Stimulated activated naive CD8-positive, alpha-beta T cell treated with anti-CD3 and anti-CD28 coated beads, Interleukin-15, amount 100 ng/mL, for 72 hours (primary cell): ENCODE measurements around the gene GBA3.

ENCODE experiments used
- ATAC-seq: fragments of 150-1000 bp; cut with Tn5 transposase; 2 replicates; pipeline ENCODE4 v1.10.0; 2021; ENCODE audit warnings: mild to moderate bottlenecking, moderate library complexity
- DNase-seq, 2 donors: peaks; one replicate each; pipeline ENCODE4 v3.0.0; 2021 to 2022
- H3K27ac Mint-ChIP-seq, 2 donors: one replicate each; pipeline ENCODE4 v1.8.0; 2022; ENCODE audit warnings: mild to moderate bottlenecking in 2 of 2, mixed read lengths in 2 of 2, moderate library complexity in 2 of 2
- H3K27me3 Mint-ChIP-seq: one replicate; pipeline ENCODE4 v1.8.0; 2022; ENCODE audit warnings: mixed read lengths
- H3K4me1 Mint-ChIP-seq: one replicate; pipeline ENCODE4 v1.8.0; 2022; ENCODE audit warnings: mild to moderate bottlenecking, mixed read lengths
- H3K4me3 Mint-ChIP-seq, 2 donors: one replicate each; pipeline ENCODE4 v1.8.0; 2022; ENCODE audit warnings: mild to moderate bottlenecking in 2 of 2, mixed read lengths in 2 of 2, moderate library complexity in 1 of 2
- H3K9me3 Mint-ChIP-seq, 2 donors: one replicate each; pipeline ENCODE4 v1.8.0; 2022; ENCODE audit warnings: mixed read lengths in 2 of 2

GBA3 gene

DNA sequence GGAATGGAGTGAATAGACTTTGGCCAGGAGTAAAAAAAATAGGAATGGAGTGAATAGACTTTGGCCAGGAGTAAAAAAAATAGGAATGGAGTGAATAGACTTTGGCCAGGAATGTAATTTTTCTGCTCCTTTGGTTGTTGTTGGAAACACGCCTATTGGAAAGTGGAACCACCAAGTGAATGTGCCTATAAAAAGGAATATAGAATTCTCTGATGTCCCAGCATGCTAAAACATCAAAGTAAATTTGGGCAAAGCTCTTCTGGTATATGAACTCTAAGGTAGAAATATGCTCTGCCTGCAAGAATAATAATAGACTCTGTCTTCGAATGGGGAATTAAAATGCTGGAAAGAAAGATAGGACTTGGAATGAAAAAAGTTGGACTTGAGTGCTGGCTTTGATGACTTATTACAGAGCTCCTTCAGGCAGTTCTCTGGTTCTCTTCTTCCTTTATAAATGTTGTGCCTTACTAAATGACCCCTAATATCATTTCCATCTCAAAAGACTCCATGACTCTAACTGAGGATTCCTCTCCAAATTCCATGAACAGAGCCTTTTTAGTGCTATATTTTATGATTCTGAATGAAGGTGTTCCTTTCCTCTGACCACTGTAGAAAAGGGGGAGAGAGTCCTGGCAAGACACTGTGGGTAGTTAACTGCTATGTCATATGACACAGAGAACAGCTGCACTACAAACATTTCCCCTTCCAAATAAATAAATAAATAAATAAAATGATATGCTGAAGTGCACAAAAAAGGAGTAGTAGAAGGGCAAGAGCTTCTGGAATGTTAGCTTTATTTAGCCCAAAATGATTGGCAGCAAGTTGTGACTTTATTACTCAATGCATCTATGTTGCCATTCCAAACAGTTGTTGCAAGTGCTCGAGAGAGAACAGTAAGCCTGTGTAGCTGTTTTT is 13.5 kb upstream of the GBA3 start:
- peaks cover 39% of the 10 kb centered on the region for H3K4me1 Mint-ChIP-seq
- no peaks in the 10 kb centered on the region for H3K27me3 Mint-ChIP-seq
- no peak overlapping the region for H3K4me3 Mint-ChIP-seq
- no peak for ATAC-seq
- no peaks in the 10 kb centered on the region for H3K9me3 Mint-ChIP-seq
- H3K27ac Mint-ChIP-seq = no peak overlapping the region
- no peak for DNase-seq

GRCh38 chr4:22680065-22680642 is 12.6 kb upstream of the GBA3 start:
- H3K27ac Mint-ChIP-seq = no peak overlapping the region
- DNase-seq = no peak

GRCh38 chr4:22683726-22684125 is 9.0 kb upstream of the GBA3 start:
- ATAC-seq (no peak), DNase-seq (no peak)
- H3K27ac Mint-ChIP-seq = no peak overlapping the region
- peaks cover 13% of the 10 kb centered on the region for H3K4me1 Mint-ChIP-seq
- no peaks in the 10 kb centered on the region for H3K9me3 Mint-ChIP-seq
- H3K27me3 Mint-ChIP-seq = no peaks in the 10 kb centered on the region
- no peak overlapping the region for H3K4me3 Mint-ChIP-seq

More at GRCh38 chr4:22680065-22680642, 12.6 kb upstream of the GBA3 start:
- no peak for ATAC-seq
- Mint-ChIP-seq H3K27me3 (no peaks in the 10 kb centered on the region), H3K9me3 (no peaks in the 10 kb centered on the region), H3K4me1 (peaks cover 32% of the 10 kb centered on the region), H3K4me3 (no peak overlapping the region)

DNA sequence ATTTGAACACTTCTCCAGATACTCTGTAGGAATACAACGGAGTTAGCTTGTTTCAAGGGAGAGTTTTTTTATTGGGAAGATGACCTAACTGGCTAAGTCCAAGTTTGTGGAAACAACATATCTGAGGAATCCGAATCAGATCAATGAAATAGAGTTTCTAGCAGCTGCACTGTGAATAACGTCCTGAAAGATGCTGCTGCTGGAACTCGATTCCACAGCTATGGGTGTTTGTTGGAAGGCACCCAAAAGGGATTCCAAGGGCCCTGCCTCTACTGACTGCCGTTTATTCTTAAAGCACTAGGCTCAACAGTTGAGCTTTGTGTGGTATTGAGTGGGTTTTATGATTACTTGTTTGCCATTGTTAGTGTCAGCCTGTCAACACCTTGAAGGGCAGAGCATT is 6.6 kb upstream of the GBA3 start:
- H3K4me1 Mint-ChIP-seq = peaks cover 8% of the 10 kb centered on the region
- no peak for ATAC-seq

GRCh38 chr4:22688236-22688635 is 4.5 kb upstream of the GBA3 start:
- DNase-seq (no peak), ATAC-seq (no peak)
- Mint-ChIP-seq H3K27ac (no peak overlapping the region), H3K9me3 (no peaks in the 10 kb centered on the region), H3K27me3 (no peaks in the 10 kb centered on the region), H3K4me3 (no peak overlapping the region), H3K4me1 (peaks cover 8% of the 10 kb centered on the region)

More for the DNA sequence above, 6.6 kb upstream of the GBA3 start:
- Mint-ChIP-seq H3K4me3 (no peak overlapping the region), H3K9me3 (no peaks in the 10 kb centered on the region), H3K27me3 (no peaks in the 10 kb centered on the region), H3K27ac (no peak overlapping the region)
- no peak for DNase-seq

- ATAC-seq (no peak), DNase-seq (no peak)
- Mint-ChIP-seq H3K9me3 (no peaks in the 10 kb centered on the region), H3K4me3 (no peak overlapping the region), H3K4me1 (peaks cover 8% of the 10 kb centered on the region), H3K27me3 (no peaks in the 10 kb centered on the region), H3K27ac (no peak overlapping the region)
Measured at GRCh38 chr4:22689428-22689827, 3.3 kb upstream of the GBA3 start.

DNA sequence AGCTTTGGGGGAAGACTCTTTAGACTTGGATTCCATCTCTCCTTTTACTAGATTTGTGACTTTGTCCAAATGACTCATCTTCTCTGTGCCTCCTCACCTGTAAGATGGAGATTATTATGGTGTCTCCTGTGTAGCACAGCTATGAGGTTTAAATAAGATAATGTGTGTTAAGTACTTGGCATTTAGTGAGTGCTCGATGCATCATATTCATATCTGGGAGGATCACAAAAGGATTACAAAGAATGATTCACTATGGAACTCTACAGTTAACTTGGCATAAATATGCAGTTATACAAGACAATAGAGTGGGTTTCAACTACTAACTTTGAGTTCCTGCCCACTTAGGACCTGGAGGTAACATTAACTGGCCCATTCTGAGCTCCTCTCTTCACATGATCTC is 2.3 kb downstream of the GBA3 start:
- no peak for DNase-seq
- Mint-ChIP-seq H3K9me3 (peaks cover 2 to 4% of the 10 kb centered on the region in 2 donors), H3K4me1 (no peaks in the 10 kb centered on the region), H3K27ac (no peak overlapping the region), H3K4me3 (no peak overlapping the region), H3K27me3 (no peaks in the 10 kb centered on the region)
- ATAC-seq = no peak

GRCh38 chr4:22695917-22696316 is 3.2 kb downstream of the GBA3 start:
- Mint-ChIP-seq H3K27ac (no peak overlapping the region), H3K4me3 (no peak overlapping the region), H3K4me1 (no peaks in the 10 kb centered on the region), H3K9me3 (peaks cover 10 to 11% of the 10 kb centered on the region in 2 donors), H3K27me3 (no peaks in the 10 kb centered on the region)
- DNase-seq (no peak), ATAC-seq (no peak)

DNA sequence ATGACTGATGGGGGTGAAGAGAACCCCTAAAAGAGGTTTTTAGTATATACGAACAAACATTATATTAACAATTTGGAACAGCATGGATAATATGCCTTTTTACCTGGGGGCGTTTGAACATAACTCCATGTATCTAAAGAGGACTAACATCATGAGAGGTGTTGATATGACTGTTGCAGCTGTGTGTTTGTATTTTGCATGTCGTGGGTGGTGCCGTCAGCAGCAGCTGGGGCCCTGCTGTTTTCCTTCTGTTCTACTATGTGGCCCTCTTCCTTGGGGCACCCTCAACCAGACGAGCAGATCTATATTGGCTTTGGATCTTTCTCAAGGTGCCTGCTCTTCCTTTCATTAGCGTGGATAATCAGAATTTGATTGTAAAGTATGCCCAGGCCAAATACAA is 11.2 kb downstream of the GBA3 start:
- Mint-ChIP-seq H3K4me1 (peaks cover 4% of the 10 kb centered on the region), H3K27me3 (no peaks in the 10 kb centered on the region), H3K9me3 (peaks cover 10 to 18% of the 10 kb centered on the region in 2 donors), H3K4me3 (no peak overlapping the region), H3K27ac (no peak overlapping the region)
- no peak for ATAC-seq
- DNase-seq = no peak

GRCh38 chr4:22707390-22707789 is 14.7 kb downstream of the GBA3 start:
- ATAC-seq = no peak
- Mint-ChIP-seq H3K9me3 (no peaks in the 10 kb centered on the region), H3K27me3 (no peaks in the 10 kb centered on the region), H3K4me1 (peaks cover 4% of the 10 kb centered on the region), H3K4me3 (no peak overlapping the region), H3K27ac (peak overlapping the region in 1 of 2 donors; percentile 17)
- DNase-seq = no peak

- peaks cover 4% of the 10 kb centered on the region for H3K4me1 Mint-ChIP-seq
- no peak overlapping the region for H3K4me3 Mint-ChIP-seq
- H3K27me3 Mint-ChIP-seq = no peaks in the 10 kb centered on the region
- no peaks in the 10 kb centered on the region for H3K9me3 Mint-ChIP-seq
- H3K27ac Mint-ChIP-seq = no peak overlapping the region
- ATAC-seq = no peak
- DNase-seq = no peak
Measured at GRCh38 chr4:22708961-22709360, 16.2 kb downstream of the GBA3 start.

GRCh38 chr4:22712105-22712504 is 19.4 kb downstream of the GBA3 start:
- Mint-ChIP-seq H3K27ac (no peak overlapping the region), H3K27me3 (no peaks in the 10 kb centered on the region), H3K4me1 (peaks cover 3% of the 10 kb centered on the region), H3K4me3 (no peak overlapping the region), H3K9me3 (no peaks in the 10 kb centered on the region)
- ATAC-seq = no peak
- DNase-seq = no peak

- Mint-ChIP-seq H3K9me3 (no peaks in the 10 kb centered on the region), H3K27ac (no peak overlapping the region), H3K27me3 (no peaks in the 10 kb centered on the region), H3K4me3 (no peak overlapping the region), H3K4me1 (no peaks in the 10 kb centered on the region)
- ATAC-seq = no peak
- DNase-seq = no peak
Measured at GRCh38 chr4:22712529-22712928, 19.8 kb downstream of the GBA3 start.

- ATAC-seq = no peak
Measured at GRCh38 chr4:22713841-22714240, 21.1 kb downstream of the GBA3 start.

GRCh38 chr4:22719218-22719617 is 26.5 kb downstream of the GBA3 start:
- DNase-seq = no peak
- ATAC-seq = no peak
- peaks cover 9% of the 10 kb centered on the region for H3K27me3 Mint-ChIP-seq
- H3K4me1 Mint-ChIP-seq = no peaks in the 10 kb centered on the region
- H3K9me3 Mint-ChIP-seq = peaks cover 5 to 7% of the 10 kb centered on the region in 2 donors
- H3K4me3 Mint-ChIP-seq = no peak overlapping the region
- H3K27ac Mint-ChIP-seq = no peak overlapping the region

More at GRCh38 chr4:22713841-22714240, 21.1 kb downstream of the GBA3 start:
- Mint-ChIP-seq H3K4me3 (no peak overlapping the region), H3K9me3 (peaks cover 0 to under 1% of the 10 kb centered on the region in 2 donors), H3K4me1 (no peaks in the 10 kb centered on the region), H3K27me3 (no peaks in the 10 kb centered on the region), H3K27ac (no peak overlapping the region)
- DNase-seq = no peak

GRCh38 chr4:22720091-22720490 is 27.4 kb downstream of the GBA3 start:
- no peak for DNase-seq
- no peaks in the 10 kb centered on the region for H3K4me1 Mint-ChIP-seq
- no peak overlapping the region for H3K4me3 Mint-ChIP-seq
- peaks cover 5 to 7% of the 10 kb centered on the region in 2 donors for H3K9me3 Mint-ChIP-seq
- ATAC-seq = no peak
- no peak overlapping the region for H3K27ac Mint-ChIP-seq
- H3K27me3 Mint-ChIP-seq = peaks cover 9% of the 10 kb centered on the region
